H9 (cell line): Measurements from ENCODE around the gene EDEM2. TPM values are rescaled to one million over a fixed set of nuclear protein-coding genes. Genes with fewer than 3 reads are reported as not detected.

Experiments used
- DNase-seq: peaks from one replicate; pipeline ENCODE4 v3.0.0-alpha.2; 2017
- H2AFZ ChIP-seq: one replicate; pipeline ENCODE4 v1.6.1; 2013; ENCODE audit warnings: mild to moderate bottlenecking, low read length, control low read depth, moderate library complexity
- H2AK5ac ChIP-seq: 2 replicates; pipeline ENCODE4 v1.6.1; 2013; ENCODE audit warnings: low read length, control low read depth, mixed read lengths; ENCODE audit not compliant: insufficient read length
- H2BK120ac ChIP-seq: one replicate; pipeline ENCODE4 v1.6.1; 2013; ENCODE audit warnings: low read depth, mild to moderate bottlenecking, low read length, control low read depth, inconsistent platforms; ENCODE audit not compliant: poor library complexity, severe bottlenecking
- H2BK12ac ChIP-seq: 2 replicates; pipeline ENCODE4 v1.6.1; 2013; ENCODE audit warnings: low read length, control low read depth, mixed read lengths, low read depth; ENCODE audit not compliant: insufficient read length
- H2BK15ac ChIP-seq: 2 replicates; pipeline ENCODE4 v1.6.1; 2013; ENCODE audit warnings: low read depth, low read length, control low read depth
- H2BK20ac ChIP-seq: one replicate; pipeline ENCODE4 v1.6.1; 2013; ENCODE audit warnings: low read depth, mild to moderate bottlenecking, low read length, control low read depth, inconsistent platforms; ENCODE audit not compliant: poor library complexity, severe bottlenecking
- H2BK5ac ChIP-seq: 2 replicates; pipeline ENCODE4 v1.6.1; 2013; ENCODE audit warnings: low read length, control low read depth, mixed read lengths; ENCODE audit not compliant: insufficient read length
- H3K14ac ChIP-seq: 2 replicates; pipeline ENCODE4 v1.6.1; 2013; ENCODE audit warnings: low read length, control low read depth; ENCODE audit not compliant: insufficient read depth
- H3K18ac ChIP-seq: 2 replicates; pipeline ENCODE4 v1.6.1; 2013; ENCODE audit warnings: low read depth, mild to moderate bottlenecking, mixed read lengths, low read length, control low read depth; ENCODE audit not compliant: insufficient read length
- H3K23ac ChIP-seq: 2 replicates; pipeline ENCODE4 v1.6.1; 2013; ENCODE audit warnings: low read length, control low read depth, mixed read lengths, low read depth; ENCODE audit not compliant: insufficient read length
- H3K23me2 ChIP-seq: 2 replicates; pipeline ENCODE4 v1.6.1; 2013; ENCODE audit warnings: low read depth, mild to moderate bottlenecking, mixed read lengths, low read length, control low read depth; ENCODE audit not compliant: insufficient read length, poor library complexity, severe bottlenecking
- H3K27ac ChIP-seq: 2 replicates; pipeline ENCODE4 v1.5.1; 2013; ENCODE audit warnings: low read length, control low read depth, mixed read lengths, low read depth; ENCODE audit not compliant: insufficient read length
- H3K27me3 ChIP-seq: 2 replicates; pipeline ENCODE4 v1.6.1; 2013; ENCODE audit warnings: low read length, control low read depth, inconsistent platforms; ENCODE audit not compliant: insufficient read depth
- H3K4ac ChIP-seq: 2 replicates; pipeline ENCODE4 v1.6.1; 2013; ENCODE audit warnings: low read depth, mild to moderate bottlenecking, control low read depth, inconsistent platforms, low read length, moderate library complexity
- H3K4me1 ChIP-seq: 2 replicates; pipeline ENCODE4 v1.6.1; 2013; ENCODE audit warnings: low read length, control low read depth, inconsistent platforms; ENCODE audit not compliant: insufficient read depth
- H3K4me2 ChIP-seq: 2 replicates; pipeline ENCODE4 v1.6.1; 2013; ENCODE audit warnings: low read length, control low read depth, mixed read lengths; ENCODE audit not compliant: insufficient read length, insufficient read depth
- H3K56ac ChIP-seq: 2 replicates; pipeline ENCODE4 v1.6.1; 2013; ENCODE audit warnings: low read depth, mild to moderate bottlenecking, mixed read lengths, low read length, control low read depth; ENCODE audit not compliant: insufficient read length
- H3K79me1 ChIP-seq: 2 replicates; pipeline ENCODE4 v1.6.1; 2013; ENCODE audit warnings: low read depth, mild to moderate bottlenecking, moderate library complexity, low read length, control low read depth, inconsistent platforms; ENCODE audit not compliant: insufficient read depth, poor library complexity, severe bottlenecking
- H3K79me2 ChIP-seq: 2 replicates; pipeline ENCODE4 v1.6.1; 2013; ENCODE audit warnings: low read length, control low read depth, inconsistent platforms; ENCODE audit not compliant: insufficient read depth
- H3K9ac ChIP-seq: 2 replicates; pipeline ENCODE4 v1.6.1; 2013; ENCODE audit warnings: low read length, control low read depth, mixed read lengths; ENCODE audit not compliant: insufficient read length; ENCODE audit errors: extremely low read depth
- H3K9me3 ChIP-seq: one replicate; pipeline ENCODE4 v1.6.1; 2013; ENCODE audit warnings: low read depth, low read length, inconsistent platforms; ENCODE audit not compliant: control insufficient read depth
- H3T11ph ChIP-seq: one replicate; pipeline ENCODE4 v1.6.1; 2013; ENCODE audit warnings: mild to moderate bottlenecking, low read length, control low read depth, inconsistent platforms
- H4K20me1 ChIP-seq: one replicate; pipeline ENCODE4 v1.6.1; 2013; ENCODE audit not compliant: control insufficient read depth, insufficient read length, insufficient read depth
- H4K5ac ChIP-seq: 2 replicates; pipeline ENCODE4 v1.6.1; 2013; ENCODE audit warnings: low read depth, mild to moderate bottlenecking, mixed read lengths, low read length, control low read depth; ENCODE audit not compliant: insufficient read length
- H4K8ac ChIP-seq: replicated peaks from 2 replicates; pipeline ENCODE4 v1.6.1; 2013; ENCODE audit warnings: low read length, control low read depth, mixed read lengths, low read depth; ENCODE audit not compliant: insufficient read length
- H4K91ac ChIP-seq: 2 replicates; pipeline ENCODE4 v1.6.1; 2013; ENCODE audit warnings: low read depth, mild to moderate bottlenecking, moderate library complexity, mixed read lengths, low read length, control low read depth; ENCODE audit not compliant: insufficient read length
- H3K27ac Mint-ChIP-seq, 3 experiments: 2 replicates in 2 of 3; 3 replicates in 1 of 3; pipeline ENCODE4 v1.8.0; 2020 to 2021; ENCODE audit warnings: mixed read lengths in 3 of 3, mild to moderate bottlenecking in 1 of 3, moderate library complexity in 1 of 3
- H3K27me3 Mint-ChIP-seq: 2 replicates; pipeline ENCODE4 v1.8.0; 2021; ENCODE audit warnings: low read depth, mild to moderate bottlenecking, moderate library complexity, mixed read lengths
- H3K36me3 Mint-ChIP-seq, 3 experiments: 2 replicates in 2 of 3; 3 replicates in 1 of 3; pipeline ENCODE4 v1.8.0; 2020 to 2021; ENCODE audit warnings: low read depth in 3 of 3, mixed read lengths in 3 of 3; ENCODE audit not compliant: insufficient read depth in 1 of 3
- H3K4me1 Mint-ChIP-seq, 2 experiments: 2 replicates each; pipeline ENCODE4 v1.8.0; 2020; ENCODE audit warnings: mixed read lengths in 2 of 2
- H3K4me3 Mint-ChIP-seq, 2 experiments: 2 replicates in 1 of 2; 3 replicates in 1 of 2; pipeline ENCODE4 v1.8.0; 2020 to 2021; ENCODE audit warnings: mild to moderate bottlenecking in 2 of 2, mixed read lengths in 2 of 2, moderate library complexity in 1 of 2
- H3K9me3 Mint-ChIP-seq, 2 experiments: 2 replicates in 1 of 2; 3 replicates in 1 of 2; pipeline ENCODE4 v1.8.0; 2020; ENCODE audit warnings: mild to moderate bottlenecking in 2 of 2, mixed read lengths in 2 of 2, moderate library complexity in 1 of 2
- WGBS: extraction: QIAGEN DNeasy Blood & Tissue Kit; methylation state at CpG from one replicate; pipeline ENCODE4 v1.1.7; 2013; ENCODE audit warnings: missing lambda C conversion rate, low lambda C conversion rate, mixed read lengths; ENCODE audit not compliant: insufficient read length; ENCODE audit errors: extremely low coverage; 5-methylcytosine and 5-hydroxymethylcytosine counted together
- total RNA-seq: library from RNA; stranded (reverse); gene quantifications from 2 replicates; pipeline ENCODE4 v1.2.1, GENCODE V29; 2021
- TF ChIP-seq, protein P1 (sequence below): fragments of 200-600 bp; sonication (generic); conservative IDR thresholded peaks from 3 replicates; pipeline ENCODE4 v1.8.0; 2021; ENCODE audit warnings: antibody characterized with exemption, mild to moderate bottlenecking

EDEM2 gene
- total RNA-seq, 1 experiment from 2014 or later, result 27.8 TPM

DNA sequence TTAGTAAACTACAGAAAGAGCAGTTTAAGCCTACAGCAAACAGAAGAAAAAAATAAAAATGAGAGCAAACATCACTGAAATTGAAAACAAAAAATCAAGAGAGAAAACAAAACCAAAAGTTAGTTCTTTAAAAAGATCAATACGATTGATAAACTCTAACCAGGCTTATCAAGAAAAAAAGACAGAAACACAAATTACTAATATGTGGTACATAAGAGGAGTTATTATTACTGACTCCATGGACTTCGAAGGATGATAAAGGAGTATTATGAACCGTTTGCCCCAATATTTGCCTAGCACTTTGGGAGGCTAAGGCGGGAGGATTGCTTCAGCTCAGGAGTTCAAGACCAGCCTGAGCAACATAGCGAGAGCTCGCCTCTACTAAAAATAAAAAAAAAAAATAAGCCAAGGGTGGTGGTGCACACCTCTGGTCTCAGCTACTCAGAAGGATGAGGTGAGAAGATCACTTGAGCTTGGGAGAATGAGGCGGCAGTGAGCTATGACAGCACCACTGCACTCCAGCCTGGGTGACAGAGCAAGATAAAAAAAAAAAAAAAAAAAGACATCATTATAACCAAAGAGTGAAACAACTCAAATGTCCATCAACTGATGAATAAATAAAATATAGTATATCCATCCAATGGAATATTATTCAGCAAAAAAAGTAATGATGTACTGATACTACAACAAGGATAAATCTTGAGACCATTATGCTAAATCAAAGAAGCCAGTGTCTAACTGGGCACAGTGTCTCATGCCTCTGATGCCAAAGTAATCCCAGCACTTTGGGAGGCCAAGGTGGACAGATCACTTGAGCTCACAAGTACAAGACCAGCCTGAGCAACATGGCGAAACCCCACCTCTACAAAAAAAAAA, 67.4 kb downstream of the EDEM2 start:
- Histone ChIP-seq H3K4ac (no peak overlapping the region), H3K79me2 (peaks cover 5% of the 10 kb centered on the region; the same call in 1 of the 2 replicates), H3K9ac (no peak overlapping the region), H3K23ac (no peak overlapping the region), H2BK120ac (no peak overlapping the region), H3K14ac (no peak overlapping the region), H3K27me3 (no peaks in the 10 kb centered on the region), H4K20me1 (peaks cover 3% of the 10 kb centered on the region), H2AK5ac (no peak overlapping the region), H3K79me1 (peaks cover 6% of the 10 kb centered on the region), H3K23me2 (no peaks in the 10 kb centered on the region), H4K8ac (no peak overlapping the region), H2BK5ac (no peak overlapping the region), H3K18ac (no peak overlapping the region), H4K91ac (no peak overlapping the region), H3K9me3 (peaks cover 7% of the 10 kb centered on the region), H3K4me2 (no peak overlapping the region), H3K56ac (no peak overlapping the region), H2BK15ac (no peak overlapping the region), H3K27ac (no peak overlapping the region), H2BK12ac (no peak overlapping the region), H3T11ph (no peak overlapping the region), H2BK20ac (no peak overlapping the region), H3K4me1 (no peaks in the 10 kb centered on the region), H2AFZ (no peak overlapping the region), H4K5ac (no peak overlapping the region)
- TF ChIP-seq, protein P1, sequence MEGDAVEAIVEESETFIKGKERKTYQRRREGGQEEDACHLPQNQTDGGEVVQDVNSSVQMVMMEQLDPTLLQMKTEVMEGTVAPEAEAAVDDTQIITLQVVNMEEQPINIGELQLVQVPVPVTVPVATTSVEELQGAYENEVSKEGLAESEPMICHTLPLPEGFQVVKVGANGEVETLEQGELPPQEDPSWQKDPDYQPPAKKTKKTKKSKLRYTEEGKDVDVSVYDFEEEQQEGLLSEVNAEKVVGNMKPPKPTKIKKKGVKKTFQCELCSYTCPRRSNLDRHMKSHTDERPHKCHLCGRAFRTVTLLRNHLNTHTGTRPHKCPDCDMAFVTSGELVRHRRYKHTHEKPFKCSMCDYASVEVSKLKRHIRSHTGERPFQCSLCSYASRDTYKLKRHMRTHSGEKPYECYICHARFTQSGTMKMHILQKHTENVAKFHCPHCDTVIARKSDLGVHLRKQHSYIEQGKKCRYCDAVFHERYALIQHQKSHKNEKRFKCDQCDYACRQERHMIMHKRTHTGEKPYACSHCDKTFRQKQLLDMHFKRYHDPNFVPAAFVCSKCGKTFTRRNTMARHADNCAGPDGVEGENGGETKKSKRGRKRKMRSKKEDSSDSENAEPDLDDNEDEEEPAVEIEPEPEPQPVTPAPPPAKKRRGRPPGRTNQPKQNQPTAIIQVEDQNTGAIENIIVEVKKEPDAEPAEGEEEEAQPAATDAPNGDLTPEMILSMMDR, result no peak
- H3K9me3 Mint-ChIP-seq, result peaks cover 22 to 24% of the 10 kb centered on the region in 2 experiments
- no CpG with 5 or more reads among the region's 8 CpGs for WGBS
- H3K27ac Mint-ChIP-seq, result no peak overlapping the region
- no peaks in the 10 kb centered on the region for H3K4me1 Mint-ChIP-seq
- no peaks in the 10 kb centered on the region for H3K27me3 Mint-ChIP-seq
- no peak overlapping the region for H3K4me3 Mint-ChIP-seq
- DNase-seq, result no peak
- H3K36me3 Mint-ChIP-seq, result peaks cover 37 to 50% (median 42%) of the 10 kb centered on the region in 3 experiments
